NCI-H2107 treated with DMSO at 0.1 percent for 48 hours (cell line): ENCODE measurements around the gene PPP2R5C.
"Not testable (repeated sequence)": the region's sequence is repeated elsewhere in the genome, so short reads cannot be mapped to it uniquely, and the experiment has no call there.

Experiments
- DNase-seq: peaks from one replicate; lab custom pipeline; 2025; ENCODE audit not compliant: unreplicated experiment; lab: John Stamatoyannopoulos, UW

Gene PPP2R5C

DNA sequence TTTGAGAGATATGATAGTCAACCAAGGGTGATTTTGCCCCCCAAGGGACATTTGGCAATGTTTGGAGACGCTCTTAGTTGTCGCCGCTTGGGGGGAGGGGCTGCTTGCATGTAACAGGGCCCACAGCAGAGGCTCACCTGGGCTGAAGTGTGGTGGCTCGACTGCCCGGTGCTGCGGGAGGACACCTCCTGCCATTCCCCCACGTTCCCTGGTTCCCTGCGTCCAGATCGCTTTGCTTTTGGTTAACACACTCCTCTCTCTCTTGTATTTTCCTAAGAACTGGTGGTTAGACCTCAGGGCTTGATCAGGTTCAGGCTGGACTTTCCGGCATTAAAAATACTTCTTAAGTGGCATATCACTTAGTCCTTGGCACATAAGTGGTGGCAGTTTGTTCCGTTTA, 18.9 kb downstream of the PPP2R5C start:
- DNase-seq = no peak

GRCh38 chr14:101780887-101781239, 19.4 kb downstream of the PPP2R5C start:
- DNase-seq = no peak

DNA sequence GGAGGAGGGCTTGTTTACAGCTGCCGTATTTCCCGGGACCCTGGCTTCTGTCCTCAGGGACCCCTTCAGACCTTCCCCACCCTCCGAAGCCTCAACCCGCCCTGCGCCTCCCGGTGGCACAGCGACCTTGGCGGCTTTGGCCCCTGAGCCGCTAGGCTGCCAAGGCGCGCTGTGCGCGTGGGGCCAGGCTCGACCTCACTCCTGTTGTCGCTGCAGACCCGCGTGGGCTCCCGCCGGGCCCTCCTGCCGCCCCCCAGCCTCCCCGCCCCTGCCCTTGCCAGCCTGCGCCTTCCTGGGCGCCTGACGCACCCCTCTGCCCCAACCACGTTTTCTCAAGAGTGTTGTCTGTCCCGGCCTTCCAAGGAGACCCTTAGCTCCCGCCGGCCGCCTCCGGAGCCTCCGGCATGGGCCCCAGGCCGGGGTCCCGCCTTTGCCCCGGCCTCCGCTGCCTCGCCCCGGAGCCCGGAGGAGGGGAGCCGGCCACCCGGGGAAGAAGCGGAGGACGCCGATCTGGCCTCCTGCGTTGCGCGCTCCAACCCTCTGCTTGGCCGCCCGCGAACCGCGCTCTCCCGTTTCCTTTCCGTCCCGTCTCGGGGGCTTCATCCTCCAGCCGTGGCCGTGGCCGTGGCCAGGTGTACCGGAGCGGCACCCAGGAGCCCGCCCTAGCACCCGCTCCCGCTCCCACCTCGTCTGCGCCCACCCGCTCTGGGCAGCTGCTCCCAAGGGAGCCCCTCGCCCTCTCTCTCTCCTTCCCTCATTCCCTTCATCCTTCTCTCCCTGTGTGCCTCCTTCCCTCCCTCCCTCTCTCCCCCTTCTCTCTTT, 19.9 kb downstream of the PPP2R5C start:
- no peak for DNase-seq

DNA sequence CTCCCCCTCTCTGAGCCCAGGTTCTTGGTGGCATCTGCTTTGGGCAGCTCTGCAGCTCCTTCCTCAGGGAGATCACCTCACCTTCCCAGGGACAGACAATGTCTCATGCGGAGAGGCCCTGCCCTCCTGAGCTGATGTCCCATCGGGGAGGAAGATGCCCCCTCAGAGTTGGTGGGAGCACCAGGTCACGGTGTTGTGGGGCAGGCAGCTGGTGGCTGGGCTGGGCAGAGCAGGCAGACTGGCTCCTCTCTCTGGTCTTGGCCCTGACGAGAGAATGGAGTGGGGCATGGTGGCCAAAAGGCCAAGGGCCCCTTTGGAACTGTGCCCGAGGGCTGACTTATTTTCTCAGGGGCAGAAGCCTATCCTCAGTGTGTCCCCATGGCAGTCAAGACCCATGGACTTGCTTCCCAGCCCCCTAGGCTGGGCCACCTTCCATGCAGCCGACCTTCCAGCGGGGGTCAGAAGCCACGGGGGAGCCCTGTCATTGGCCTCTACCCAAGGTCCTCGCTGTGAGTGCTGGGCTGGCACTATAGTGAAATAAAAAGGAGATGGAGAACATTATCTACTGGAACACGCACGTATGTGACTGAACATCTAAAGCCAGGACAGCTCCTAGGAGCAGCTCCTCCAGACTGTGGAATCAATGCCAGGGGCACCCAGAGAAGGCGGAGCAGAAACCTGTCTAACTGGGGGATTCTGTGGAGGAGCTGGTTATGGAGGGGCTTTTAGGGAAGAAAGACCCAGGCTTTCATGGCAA, 21.9 kb downstream of the PPP2R5C start:
- no peak for DNase-seq

DNA sequence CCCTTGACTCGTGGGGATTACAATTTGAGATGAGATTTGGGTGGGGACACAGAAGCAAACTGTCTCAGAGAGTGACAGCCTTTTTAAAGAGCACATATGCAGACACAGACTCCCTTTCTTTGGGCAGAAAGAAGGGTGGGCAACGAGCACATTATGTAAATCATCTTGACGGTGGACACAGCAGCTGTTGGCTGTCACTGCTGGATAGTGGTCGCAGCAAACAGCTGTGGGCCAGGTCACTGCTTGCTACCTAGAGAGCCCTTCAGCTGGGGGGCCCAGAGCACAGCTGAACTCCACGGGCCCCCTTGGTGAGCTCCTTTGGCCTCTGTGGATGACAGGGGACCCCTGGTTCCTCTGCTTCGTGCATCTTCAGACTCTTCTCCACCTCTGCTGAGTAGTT, 23.1 kb downstream of the PPP2R5C start:
- no peak for DNase-seq

DNA sequence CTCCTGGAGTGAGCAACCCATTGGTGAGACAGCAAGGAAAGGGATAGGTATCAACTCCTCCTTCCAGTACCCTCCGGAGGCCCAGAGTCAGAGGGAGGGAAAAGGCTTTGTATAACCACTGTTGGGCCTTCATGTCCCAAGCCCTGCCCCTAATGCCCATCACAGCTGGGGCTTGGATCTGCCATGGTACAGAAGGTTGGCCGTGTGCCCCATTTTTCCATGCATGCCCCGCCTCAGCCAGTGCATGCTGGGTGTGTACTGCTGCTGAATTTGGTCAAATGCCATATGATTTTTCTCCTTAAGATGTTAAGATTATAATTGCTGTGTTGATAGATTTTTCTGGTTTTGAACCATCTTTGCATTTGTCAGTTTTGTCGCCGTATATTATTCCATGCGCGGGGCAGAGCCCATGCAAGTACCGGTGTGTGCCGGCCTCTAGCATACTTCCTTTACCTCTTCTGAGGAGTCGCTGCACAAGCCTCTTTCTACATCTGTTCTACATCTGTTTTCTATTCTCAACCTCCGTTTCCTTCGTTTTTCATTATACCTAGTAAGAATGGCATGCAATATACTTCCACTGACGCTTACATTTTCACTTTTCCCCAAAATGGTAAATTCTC, 26.6 kb downstream of the PPP2R5C start:
- no peak for DNase-seq

GRCh38 chr14:101789222-101789621, 27.7 kb downstream of the PPP2R5C start:
- no peak for DNase-seq

GRCh38 chr14:101790232-101790631, 28.7 kb downstream of the PPP2R5C start:
- no peak for DNase-seq

DNA sequence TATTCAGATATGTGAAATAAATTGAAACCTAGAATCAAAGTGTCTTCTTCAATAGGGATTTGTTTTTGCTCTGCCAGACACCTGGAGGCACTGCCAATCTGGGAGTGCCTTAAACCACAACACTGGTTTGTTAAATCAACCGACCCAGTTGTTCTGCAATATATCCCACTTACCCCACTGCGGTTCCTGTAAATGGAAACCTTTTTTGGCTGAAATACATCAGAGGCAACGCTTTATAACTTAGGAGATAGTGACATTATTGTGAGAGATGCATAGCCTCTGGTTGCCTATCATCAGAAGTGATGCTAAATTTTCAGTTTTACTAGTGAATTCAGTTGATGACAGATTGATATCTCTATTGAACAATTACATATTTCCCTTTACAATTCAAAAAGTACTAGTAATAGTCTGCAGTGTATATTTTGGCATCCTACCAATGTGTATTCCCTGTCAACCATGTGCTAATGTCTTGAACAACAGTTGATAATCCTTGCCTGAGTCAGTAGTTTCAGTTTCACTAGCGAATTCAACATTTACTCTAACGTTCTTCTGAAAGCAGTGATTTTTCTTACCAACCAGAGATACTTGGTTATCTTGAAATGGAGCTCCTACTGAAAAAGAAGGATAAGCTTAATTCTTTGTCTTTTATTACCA, 30.5 kb downstream of the PPP2R5C start:
- DNase-seq = peak; percentile 74

DNA sequence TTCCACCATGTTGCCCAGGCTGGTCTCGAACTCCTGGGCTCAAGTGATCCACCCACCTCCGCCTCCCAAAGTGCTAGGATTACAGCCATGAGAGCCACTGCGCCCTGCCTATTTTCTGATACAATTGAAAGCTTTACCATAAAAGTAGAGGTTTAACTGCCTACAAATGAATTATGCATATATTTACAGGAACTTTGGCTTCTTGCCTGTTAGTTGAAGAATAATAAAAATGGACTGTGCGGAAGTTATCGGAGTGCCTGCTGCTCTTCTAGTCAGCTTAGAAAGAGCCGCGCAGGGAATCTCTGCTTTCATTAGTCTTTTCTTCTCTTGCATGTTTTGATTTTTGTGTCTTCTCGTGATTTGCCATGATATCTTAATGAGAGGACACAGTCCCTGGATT, 34.5 kb downstream of the PPP2R5C start:
- DNase-seq = no peak

- no peak for DNase-seq
Measured at GRCh38 chr14:101796479-101796878, 35.0 kb downstream of the PPP2R5C start.

DNA sequence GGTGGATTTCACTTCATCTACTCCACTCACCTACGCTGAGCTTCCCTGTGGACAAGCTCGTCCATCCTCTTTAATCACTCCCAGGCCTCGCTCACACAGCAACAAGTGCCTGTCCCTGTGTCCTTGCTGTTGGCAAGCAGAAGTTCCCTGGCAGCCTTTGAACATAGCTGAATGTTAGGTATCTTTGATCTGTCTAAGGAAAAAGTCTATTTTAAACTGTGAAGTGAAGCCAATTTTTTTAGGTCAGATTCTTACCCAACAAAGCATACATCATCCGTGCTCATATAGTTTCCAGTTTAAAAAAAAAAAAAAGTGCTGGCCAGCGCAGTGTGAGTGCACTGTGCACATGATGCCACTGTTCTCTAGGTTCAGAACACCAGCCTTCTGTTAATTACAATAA, 36.3 kb downstream of the PPP2R5C start:
- DNase-seq = no peak

DNA sequence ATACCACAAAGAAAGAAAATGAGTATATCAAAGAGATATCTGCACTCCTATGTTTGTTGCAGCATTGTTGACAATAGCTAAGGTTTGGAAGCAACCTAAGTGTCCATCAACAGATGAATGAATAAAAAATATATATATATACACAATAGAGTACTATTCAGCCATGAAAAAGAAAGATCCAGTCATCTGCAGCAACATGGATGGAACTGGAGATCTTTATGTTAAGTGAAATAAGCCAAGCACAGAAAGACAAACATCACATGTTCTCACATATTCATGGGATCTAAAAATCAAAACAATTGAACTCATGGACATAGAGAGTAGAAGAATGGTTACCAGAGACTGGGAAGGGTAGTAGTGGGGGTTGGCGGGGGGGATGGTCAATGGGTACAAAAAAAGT, 42.9 kb downstream of the PPP2R5C start:
- not testable (repeated sequence) for DNase-seq

DNA sequence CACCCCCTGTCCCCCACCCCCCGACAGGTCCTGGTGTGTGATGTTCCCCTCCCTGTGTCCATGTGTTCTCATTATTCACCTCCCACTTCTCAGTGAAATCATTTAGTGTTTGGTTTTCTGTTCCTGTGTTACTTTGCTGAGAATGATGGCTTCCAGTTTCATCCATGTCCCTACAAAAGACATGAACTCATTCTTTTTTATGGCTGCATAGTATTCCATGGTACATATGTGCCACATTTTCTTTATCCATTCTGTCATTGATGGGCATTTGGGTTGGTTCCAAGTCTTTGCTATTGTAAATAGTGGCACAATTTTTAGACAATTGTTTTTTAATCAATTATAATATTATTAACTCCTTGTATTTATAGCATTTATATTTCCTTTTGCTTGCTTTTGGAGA, 44.7 kb downstream of the PPP2R5C start:
- DNase-seq = not testable (repeated sequence)

DNA sequence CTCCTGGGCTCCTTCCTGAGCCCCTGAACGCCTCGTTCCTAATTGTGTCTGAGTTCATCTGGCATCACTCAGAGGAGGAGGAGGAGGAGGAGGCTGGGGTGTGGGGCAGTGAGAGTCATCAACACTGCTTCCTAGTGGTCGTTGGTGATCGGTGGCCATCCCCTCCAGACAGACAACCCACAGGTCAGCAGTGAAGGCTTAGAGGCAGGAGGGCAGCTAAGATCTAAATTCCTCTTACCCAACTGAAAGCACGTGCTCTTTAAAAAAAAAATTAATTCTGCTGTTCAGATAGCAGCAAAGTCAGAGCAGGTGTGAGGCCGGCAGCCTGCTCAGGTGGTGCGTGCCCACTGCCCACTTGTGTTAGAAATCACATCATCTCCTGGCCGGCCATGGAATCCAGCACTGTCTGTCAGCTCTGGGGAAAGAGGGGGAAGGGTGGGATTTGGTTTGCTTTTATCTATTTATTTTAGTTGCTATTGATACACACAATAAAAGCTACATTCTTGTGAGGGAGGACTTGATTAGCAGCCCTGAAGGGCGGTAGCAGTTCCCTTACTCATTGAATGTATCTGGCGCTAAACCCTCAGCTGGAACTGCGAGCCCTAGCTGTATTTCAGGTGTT, 46.6 kb downstream of the PPP2R5C start:
- peak; percentile 86 for DNase-seq

DNA sequence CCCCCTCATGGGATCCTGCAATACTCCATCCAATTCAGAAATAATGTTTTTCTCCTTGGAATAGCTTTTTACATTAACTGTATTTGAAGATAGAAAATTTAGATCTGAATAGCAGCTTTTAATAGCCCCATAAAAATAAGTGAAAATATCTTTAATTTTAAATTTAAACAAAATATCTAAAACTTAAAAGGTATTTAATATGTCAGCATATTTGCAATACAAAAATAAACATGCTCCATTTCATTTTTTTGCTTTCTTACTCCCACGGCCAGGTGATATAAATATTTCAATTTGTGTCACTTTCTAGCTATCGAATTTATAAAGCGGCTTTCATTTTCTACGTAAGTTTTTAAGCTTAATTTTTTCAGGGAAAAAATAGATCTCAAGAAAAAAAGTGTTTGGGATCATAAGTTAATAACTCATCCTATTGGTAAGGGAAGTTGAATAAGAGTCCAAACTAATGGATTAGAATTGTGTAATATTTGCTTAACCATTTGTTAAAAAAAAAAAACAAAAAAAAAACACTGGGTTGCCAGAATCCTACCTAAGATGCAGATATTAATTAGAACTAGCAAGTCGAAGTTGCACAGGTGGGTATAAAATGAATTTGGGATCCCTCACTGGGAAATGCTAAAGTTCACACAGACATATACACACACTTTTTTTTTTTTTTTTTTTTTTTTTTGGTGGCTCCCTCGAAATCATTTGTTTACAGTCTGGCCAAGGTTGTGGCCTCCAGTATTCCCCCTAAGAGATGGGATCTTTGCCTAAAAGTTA, 47.6 kb downstream of the PPP2R5C start:
- DNase-seq = peak; percentile 55

- peak; percentile 97 for DNase-seq
Measured at GRCh38 chr14:101809671-101810514, 48.4 kb downstream of the PPP2R5C start.

GRCh38 chr14:101810897-101811621, 49.5 kb downstream of the PPP2R5C start:
- DNase-seq = no peak

DNA sequence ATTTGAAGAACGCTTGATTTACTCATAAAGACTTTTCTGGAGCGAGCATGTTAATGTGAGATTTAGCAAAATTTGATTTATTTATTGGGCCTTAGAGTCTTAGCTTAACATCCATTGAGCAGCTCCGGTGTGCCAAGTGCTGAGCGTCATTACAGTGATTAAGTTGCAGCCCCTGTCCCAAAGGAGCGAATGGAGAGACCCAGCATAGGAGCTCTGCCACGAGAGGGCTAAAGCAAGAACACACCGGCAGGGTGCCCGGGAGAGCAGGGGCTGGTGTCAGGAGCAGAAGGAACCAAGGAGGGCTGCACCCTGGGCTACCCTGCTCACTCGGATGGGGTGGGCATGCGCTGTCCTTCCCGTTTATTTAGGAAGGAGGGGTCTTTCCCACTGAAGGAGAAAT, 50.6 kb downstream of the PPP2R5C start:
- no peak for DNase-seq
